Natural killer cell (primary cell): ENCODE measurements around the gene TMEM53. TPM values are rescaled to one million over a fixed set of nuclear protein-coding genes. Genes with fewer than 3 reads are reported as not detected.

ENCODE experiments used
- ATAC-seq, 3 donors: fragments of 150-1000 bp in 2 of 3; fragments of 200-7000 bp in 1 of 3; cut with Tn5 transposase; 1 replicate in 1 of 3; 2 replicates in 2 of 3; pipeline ENCODE4 v1.10.0; 2021; ENCODE audit warnings: mild to moderate bottlenecking in 2 of 3, moderate library complexity in 2 of 3
- DNase-seq, 2 donors: peaks; one replicate each; pipeline versions ENCODE4 v3.0.0 to v3.0.0-alpha.2; 2013 to 2021; ENCODE audit warnings: mixed read lengths in 1 of 2
- H3K27ac ChIP-seq: one replicate; pipeline ENCODE4 v1.5.1; 2013; ENCODE audit warnings: mild to moderate bottlenecking, low read length
- H3K27me3 ChIP-seq: one replicate; pipeline ENCODE4 v1.6.1; 2013; ENCODE audit warnings: low read length; ENCODE audit not compliant: control insufficient read depth, insufficient read depth
- H3K36me3 ChIP-seq: one replicate; pipeline ENCODE4 v1.6.1; 2013; ENCODE audit warnings: low read length; ENCODE audit not compliant: control insufficient read depth, insufficient read depth
- H3K4me1 ChIP-seq: one replicate; pipeline ENCODE4 v1.6.1; 2013; ENCODE audit warnings: low read length; ENCODE audit not compliant: control insufficient read depth, insufficient read depth
- H3K4me3 ChIP-seq: one replicate; pipeline ENCODE4 v1.5.1; 2013; ENCODE audit warnings: low read length
- H3K9me3 ChIP-seq: one replicate; pipeline ENCODE4 v1.6.1; 2013; ENCODE audit warnings: low read length; ENCODE audit not compliant: control insufficient read depth, insufficient read depth
- H3K27ac Mint-ChIP-seq, 2 donors: one replicate each; pipeline ENCODE4 v1.8.0; 2022; ENCODE audit warnings: mild to moderate bottlenecking in 2 of 2, mixed read lengths in 2 of 2, moderate library complexity in 1 of 2
- H3K27me3 Mint-ChIP-seq, 2 donors: one replicate each; pipeline ENCODE4 v1.8.0; 2022; ENCODE audit warnings: low read depth in 2 of 2, mixed read lengths in 2 of 2
- H3K36me3 Mint-ChIP-seq: one replicate; pipeline ENCODE4 v1.8.0; 2022; ENCODE audit warnings: mixed read lengths
- H3K4me1 Mint-ChIP-seq, 2 donors: one replicate each; pipeline ENCODE4 v1.8.0; 2022; ENCODE audit warnings: mixed read lengths in 2 of 2
- H3K4me3 Mint-ChIP-seq: one replicate; pipeline ENCODE4 v1.8.0; 2022; ENCODE audit warnings: mild to moderate bottlenecking, moderate library complexity, mixed read lengths
- H3K9me3 Mint-ChIP-seq, 2 donors: one replicate each; pipeline ENCODE4 v1.8.0; 2022; ENCODE audit warnings: mixed read lengths in 2 of 2
- CTCF ChIP-seq: fragments of 200-600 bp; IDR thresholded peaks from one replicate; pipeline ENCODE4 v1.8.0; 2022; ENCODE audit warnings: antibody characterized with exemption
- WGBS: methylation state at CpG from one replicate; pipeline ENCODE4 v1.1.7; 2013; ENCODE audit warnings: missing lambda C conversion rate; ENCODE audit not compliant: insufficient coverage; 5-methylcytosine and 5-hydroxymethylcytosine counted together
- intact Hi-C: fragments of 100-400 bp; cut with micrococcal nuclease; formaldehyde crosslinking; loops from one replicate; pipeline ENCODE4 v1.14.2; 2022
- total RNA-seq, 4 donors: library from RNA; stranded (reverse); fragments of 120-200 nt in 1 of 4; gene quantifications; one replicate each; pipeline versions ENCODE4 v1.2.3 to v1.2.4, GENCODE V29; 2013 to 2022

TMEM53 gene
- total RNA-seq, 3 donors from 2014 or later (not counting 1 experiment from before 2014, with no cell fraction given) = 2.2 to 3.8 (median 3.3) TPM

GRCh38 chr1:44676484-44677200 lies 2.4 kb upstream of the TMEM53 start:
- H3K4me1 Mint-ChIP-seq = peaks cover 28 to 29% of the 10 kb centered on the region in 2 donors
- Histone ChIP-seq H3K4me3 (no peak overlapping the region), H3K27me3 (no peaks in the 10 kb centered on the region), H3K36me3 (no peaks in the 10 kb centered on the region), H3K9me3 (no peaks in the 10 kb centered on the region), H3K4me1 (peaks cover 36% of the 10 kb centered on the region), H3K27ac (no peak overlapping the region)
- no peak for TF ChIP-seq CTCF
- no peaks in the 10 kb centered on the region for H3K9me3 Mint-ChIP-seq
- no peaks in the 10 kb centered on the region for H3K27me3 Mint-ChIP-seq
- no peak for ATAC-seq
- intact Hi-C loops = no loop called here
- WGBS = 52% methylated on average over 5 of the region's 5 CpGs
- H3K27ac Mint-ChIP-seq = no peak overlapping the region
- no peaks in the 10 kb centered on the region for H3K36me3 Mint-ChIP-seq
- H3K4me3 Mint-ChIP-seq = no peak overlapping the region
- no peak for DNase-seq

GRCh38 chr1:44675186-44675585 lies 905 bp upstream of the TMEM53 start:
- no peak for DNase-seq
- Histone ChIP-seq H3K36me3 (no peaks in the 10 kb centered on the region), H3K4me1 (peaks cover 37% of the 10 kb centered on the region), H3K4me3 (no peak overlapping the region), H3K27ac (peak overlapping the region; percentile 94), H3K9me3 (no peaks in the 10 kb centered on the region), H3K27me3 (no peaks in the 10 kb centered on the region)
- no peak for TF ChIP-seq CTCF
- Mint-ChIP-seq H3K4me1 (peaks cover 28 to 29% of the 10 kb centered on the region in 2 donors), H3K9me3 (no peaks in the 10 kb centered on the region), H3K27me3 (no peaks in the 10 kb centered on the region), H3K27ac (peak overlapping the region; percentile 88 to 92), H3K4me3 (peak overlapping the region; percentile 94), H3K36me3 (no peaks in the 10 kb centered on the region)
- no peak for ATAC-seq
- intact Hi-C loops = no loop called here
- WGBS = 94% methylated on average over 7 of the region's 7 CpGs

- peak overlapping the region; percentile 94 for H3K4me3 Mint-ChIP-seq
- under 1% methylated on average over 16 of the region's 16 CpGs for WGBS
- H3K4me1 Mint-ChIP-seq = peaks cover 28 to 29% of the 10 kb centered on the region in 2 donors
- peak overlapping the region; percentile 88 to 92 for H3K27ac Mint-ChIP-seq
- H3K27me3 Mint-ChIP-seq = no peaks in the 10 kb centered on the region
- Histone ChIP-seq H3K4me3 (peak overlapping the region; percentile 94), H3K36me3 (no peaks in the 10 kb centered on the region), H3K9me3 (no peaks in the 10 kb centered on the region), H3K27me3 (no peaks in the 10 kb centered on the region), H3K4me1 (peaks cover 37% of the 10 kb centered on the region), H3K27ac (peak overlapping the region; percentile 94)
- no peak for TF ChIP-seq CTCF
- H3K36me3 Mint-ChIP-seq = no peaks in the 10 kb centered on the region
- no peaks in the 10 kb centered on the region for H3K9me3 Mint-ChIP-seq
- intact Hi-C loops = loop anchor here (1.0 to 5.0 kb wide), 2 partner anchors 41 to 48 kb away; no protein-coding TSS in a partner anchor
- no peak for DNase-seq
- ATAC-seq = no peak
Observed at GRCh38 chr1:44673675-44674112, 587 bp downstream of the TMEM53 start.
